IMR-90 (cell line): ENCODE measurements around the gene HDAC9. TPM values are rescaled to one million over a fixed set of nuclear protein-coding genes. Genes with fewer than 3 reads are reported as not detected.

Source experiments
- ATAC-seq: fragments of 200-7000 bp; cut with Tn5 transposase; 2 replicates; pipeline ENCODE4 v1.9.1; 2020; ENCODE audit warnings: low read depth, mild to moderate bottlenecking, moderate library complexity
- BruUV-seq: library from RNA; stranded (reverse); fragments of 400-500 nt; replicated peaks from 2 replicates; lab custom pipeline; 2021; lab: Mats Ljungman, UMichigan
- CTCF ChIA-PET: fragments of 300-600 bp; formaldehyde crosslinking; extraction: SDS; loops from one replicate; lab custom pipeline; 2021; ENCODE audit warnings: antibody characterized with exemption; lab: Yijun Ruan, JAX
- POLR2A ChIA-PET: fragments of 300-600 bp; sonication (Branson Sonifier 250); formaldehyde crosslinking; loops from one replicate; lab custom pipeline; 2022; ENCODE audit warnings: antibody characterized with exemption; ENCODE audit not compliant: unreplicated experiment; lab: Charles Lee
- DNase-seq: peaks from one replicate; pipeline ENCODE4 v3.0.0; 2013
- H2AFZ ChIP-seq: replicated peaks from 2 replicates; pipeline ENCODE3; 2013; ENCODE audit warnings: low read length, mild to moderate bottlenecking; ENCODE audit not compliant: poor library complexity
- H2AK5ac ChIP-seq: 2 replicates; pipeline ENCODE4 v1.6.1; 2013; ENCODE audit warnings: low read depth, low read length, inconsistent platforms
- H2AK9ac ChIP-seq: replicated peaks from 2 replicates; pipeline ENCODE3; 2013; ENCODE audit warnings: mild to moderate bottlenecking, low read depth, low read length, moderate library complexity; ENCODE audit not compliant: poor library complexity
- H2BK120ac ChIP-seq: 2 replicates; pipeline ENCODE4 v1.6.1; 2013; ENCODE audit warnings: low read depth, low read length, inconsistent platforms
- H2BK15ac ChIP-seq: 3 replicates; pipeline ENCODE4 v1.6.1; 2013; ENCODE audit warnings: low read depth, low read length, inconsistent platforms
- H2BK20ac ChIP-seq: 2 replicates; pipeline ENCODE4 v1.6.1; 2013; ENCODE audit warnings: low read depth, mild to moderate bottlenecking, inconsistent platforms, low read length, moderate library complexity
- H2BK5ac ChIP-seq: 2 replicates; pipeline ENCODE4 v1.6.1; 2013; ENCODE audit warnings: mild to moderate bottlenecking, low read depth, low read length, inconsistent platforms; ENCODE audit not compliant: poor library complexity, severe bottlenecking
- H3K14ac ChIP-seq: replicated peaks from 2 replicates; pipeline ENCODE4 v1.6.1; 2013; ENCODE audit warnings: low read depth, low read length, inconsistent platforms
- H3K18ac ChIP-seq: 2 replicates; pipeline ENCODE4 v1.6.1; 2013; ENCODE audit warnings: low read depth, low read length, control low read depth
- H3K23ac ChIP-seq: 2 replicates; pipeline ENCODE4 v1.6.1; 2013; ENCODE audit warnings: low read depth, low read length, inconsistent platforms
- H3K27ac ChIP-seq: 2 replicates; pipeline ENCODE4 v1.5.1; 2013; ENCODE audit warnings: mild to moderate bottlenecking, control low read depth, low read length; ENCODE audit not compliant: insufficient read depth
- H3K27me3 ChIP-seq: 2 replicates; pipeline ENCODE4 v1.6.1; 2013; ENCODE audit warnings: low read length; ENCODE audit not compliant: control insufficient read depth, insufficient read depth
- H3K36me3 ChIP-seq: 2 replicates; pipeline ENCODE4 v1.6.1; 2013; ENCODE audit warnings: low read length, mixed read lengths; ENCODE audit not compliant: control insufficient read depth, insufficient read depth
- H3K4ac ChIP-seq: 2 replicates; pipeline ENCODE4 v1.6.1; 2013; ENCODE audit warnings: low read depth, low read length, inconsistent platforms
- H3K4me1 ChIP-seq: 2 replicates; pipeline ENCODE4 v1.6.1; 2013; ENCODE audit warnings: low read length, mixed read lengths; ENCODE audit not compliant: control insufficient read depth, insufficient read depth
- H3K4me2 ChIP-seq: 2 replicates; pipeline ENCODE4 v1.6.1; 2013; ENCODE audit warnings: low read depth, mild to moderate bottlenecking, control low read depth, low read length, moderate library complexity
- H3K4me3 ChIP-seq: 2 replicates; pipeline ENCODE4 v1.5.1; 2013; ENCODE audit warnings: low read depth, mild to moderate bottlenecking, control low read depth, low read length, moderate library complexity; ENCODE audit not compliant: insufficient read depth
- H3K56ac ChIP-seq: 2 replicates; pipeline ENCODE4 v1.6.1; 2013; ENCODE audit warnings: low read length, inconsistent platforms; ENCODE audit not compliant: insufficient read depth; ENCODE audit errors: extremely low read depth
- H3K79me1 ChIP-seq, 2 experiments: 2 replicates each; pipeline ENCODE4 v1.6.1; 2013; ENCODE audit warnings: low read length in 2 of 2, inconsistent platforms in 1 of 2, low read depth in 1 of 2
- H3K9ac ChIP-seq: 2 replicates; pipeline ENCODE4 v1.6.1; 2013; ENCODE audit warnings: low read depth, low read length, control low read depth
- H3K9me1 ChIP-seq: 2 replicates; pipeline ENCODE4 v1.6.1; 2013; ENCODE audit warnings: low read length, inconsistent platforms; ENCODE audit not compliant: insufficient read depth
- H3K9me3 ChIP-seq: 2 replicates; pipeline ENCODE4 v1.6.1; 2013; ENCODE audit warnings: low read length; ENCODE audit not compliant: control insufficient read depth, insufficient read depth
- H4K20me1 ChIP-seq: 2 replicates; pipeline ENCODE4 v1.6.1; 2013; ENCODE audit warnings: low read length, inconsistent platforms; ENCODE audit not compliant: insufficient read depth
- H4K5ac ChIP-seq: 2 replicates; pipeline ENCODE4 v1.6.1; 2013; ENCODE audit warnings: mild to moderate bottlenecking, low read depth, low read length, control low read depth
- H4K8ac ChIP-seq, 2 experiments: 2 replicates each; pipeline ENCODE4 v1.6.1; 2013; ENCODE audit warnings: low read depth in 2 of 2, low read length in 2 of 2, control low read depth in 1 of 2, inconsistent platforms in 1 of 2
- H4K91ac ChIP-seq: 2 replicates; pipeline ENCODE4 v1.6.1; 2013; ENCODE audit warnings: low read depth, low read length, inconsistent platforms; ENCODE audit not compliant: insufficient read depth
- BHLHE40 ChIP-seq: fragments of 150-350 bp; IDR thresholded peaks from 2 replicates; pipeline ENCODE4 v1.6.1; 2016; ENCODE audit warnings: mild to moderate bottlenecking, low read depth, low read length
- CEBPB ChIP-seq: IDR thresholded peaks from 2 replicates; pipeline ENCODE4 v1.6.1; 2012; ENCODE audit warnings: low read depth, low read length, improper control_type of control experiment
- ELK1 ChIP-seq: fragments of 150-350 bp; IDR thresholded peaks from 2 replicates; pipeline ENCODE4 v1.6.1; 2016; ENCODE audit warnings: low read depth, mild to moderate bottlenecking, low read length, moderate library complexity, borderline replicate concordance
- FOS ChIP-seq: fragments of 150-350 bp; IDR thresholded peaks from 2 replicates; pipeline ENCODE4 v1.6.1; 2016; ENCODE audit warnings: low read depth, low read length
- MAFK ChIP-seq: IDR thresholded peaks from 2 replicates; pipeline ENCODE4 v1.6.1; 2012; ENCODE audit warnings: low read depth, low read length, improper control_type of control experiment
- MAZ ChIP-seq: IDR thresholded peaks from 2 replicates; pipeline ENCODE4 v1.6.1; 2012; ENCODE audit warnings: low read depth, mild to moderate bottlenecking, low read length, improper control_type of control experiment, moderate library complexity, borderline replicate concordance
- RCOR1 ChIP-seq: IDR thresholded peaks from 2 replicates; pipeline ENCODE4 v1.6.1; 2012; ENCODE audit warnings: mild to moderate bottlenecking, low read length, improper control_type of control experiment; ENCODE audit not compliant: insufficient replicate concordance
- RFX5 ChIP-seq: IDR thresholded peaks from 2 replicates; pipeline ENCODE4 v1.8.0; 2012; ENCODE audit warnings: low read depth, mild to moderate bottlenecking, low read length, moderate library complexity
- SMC3 ChIP-seq: fragments of 150-350 bp; IDR thresholded peaks from 2 replicates; pipeline ENCODE4 v1.6.1; 2016; ENCODE audit warnings: low read depth, mild to moderate bottlenecking, antibody characterized with exemption, low read length, moderate library complexity
- USF2 ChIP-seq: fragments of 150-350 bp; IDR thresholded peaks from 2 replicates; pipeline ENCODE4 v1.6.1; 2017; ENCODE audit warnings: mild to moderate bottlenecking, antibody characterized with exemption, low read length, low read depth
- dilution Hi-C: fragments of 300-500 bp; cut with HindIII; formaldehyde crosslinking; loops from one replicate; pipeline ENCODE4 v1.14.3; 2018; ENCODE audit warnings: low sequenced_read_pairs; ENCODE audit not compliant: unreplicated experiment
- in situ Hi-C: fragments of 300-500 bp; cut with MboI; formaldehyde crosslinking; loops from 3 replicates; pipeline ENCODE4 v1.14.3; 2019; ENCODE audit warnings: low sequenced_read_pairs, inconsistent platforms, mixed read lengths
- intact Hi-C: fragments of 100-400 bp; cut with micrococcal nuclease; formaldehyde crosslinking; loops from 2 replicates; pipeline ENCODE4 v1.10.0; 2022
- polyA plus RNA-seq, 3 experiments: library from polyadenylated mRNA; depleted of rRNA; stranded (reverse); fragments of >200 nt; gene quantifications; 2 replicates each; pipeline ENCODE4 v1.2.3, GENCODE V29; 2012; ENCODE audit warnings: low replicate concordance in 1 of 3
- total RNA-seq: library from RNA; depleted of rRNA; stranded (reverse); fragments of >200 nt; gene quantifications from 2 replicates; pipeline ENCODE4 v1.2.3, GENCODE V29; 2012

Gene HDAC9
- total and polyA plus RNA-seq, 2 of the 4 experiments (the other 2 are of a cell fraction), result 4.3 to 24.7 TPM

GRCh38 chr7:18902892-18903291, 407.3 kb downstream of the HDAC9 start:
- no peak for ATAC-seq

More at GRCh38 chr7:18902892-18903291, 407.3 kb downstream of the HDAC9 start:
- Histone ChIP-seq H3K4me3 (no peak overlapping the region), H2AK9ac (no peak overlapping the region), H3K4me1 (no peaks in the 10 kb centered on the region), H3K79me1 (no peaks in the 10 kb centered on the region), H4K5ac (no peak overlapping the region), H3K4me2 (no peak overlapping the region), H3K56ac (no peak overlapping the region), H4K8ac (no peak overlapping the region), H2BK5ac (no peak overlapping the region), H3K23ac (no peak overlapping the region), H4K91ac (no peak overlapping the region), H3K9me3 (no peaks in the 10 kb centered on the region), H2BK15ac (no peak overlapping the region), H3K9ac (no peak overlapping the region), H2AFZ (no peak overlapping the region), H3K27ac (no peak overlapping the region), H2AK5ac (no peak overlapping the region), H4K20me1 (no peaks in the 10 kb centered on the region), H2BK120ac (no peak overlapping the region), H3K4ac (no peak overlapping the region), H2BK20ac (no peak overlapping the region), H3K9me1 (no peaks in the 10 kb centered on the region), H3K27me3 (no peaks in the 10 kb centered on the region), H3K36me3 (no peaks in the 10 kb centered on the region), H3K18ac (no peak overlapping the region), H3K14ac (no peak overlapping the region)
- dilution Hi-C loops (no loop called here), in situ Hi-C loops (no loop called here), intact Hi-C loops (no loop called here)
- BruUV-seq, result no TSS peak
- no peak for DNase-seq
- CTCF ChIA-PET, result no interaction called here
- TF ChIP-seq SMC3 (no peak), BHLHE40 (no peak), MAFK (no peak), FOS (no peak), CEBPB (no peak), MAZ (no peak), RFX5 (no peak), ELK1 (no peak), USF2 (no peak), RCOR1 (no peak)
- POLR2A ChIA-PET, result no interaction called here
